ENCODE results near the gene TNKS1BP1.

DNA sequence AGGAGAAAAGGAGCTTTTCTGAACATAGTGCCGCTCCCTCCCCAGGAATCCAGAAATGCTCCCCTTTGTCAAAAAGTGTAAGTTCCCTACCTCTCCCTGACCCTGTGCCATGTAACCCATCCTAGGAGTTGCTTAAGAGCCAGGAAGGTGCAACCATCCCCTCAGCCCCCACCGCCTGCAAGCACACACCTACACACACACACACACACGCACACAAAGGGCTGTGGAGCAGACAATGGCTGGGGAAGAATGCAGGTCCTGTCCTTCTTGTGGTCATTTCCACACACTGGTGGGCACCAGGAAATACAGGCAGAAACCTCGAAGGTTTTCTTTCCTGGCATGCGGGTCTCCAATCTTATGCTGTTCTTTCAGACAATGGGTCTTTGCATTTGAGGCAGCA, 14.6 kb upstream of the TNKS1BP1 start:
- TF ChIP-seq, protein P1, sequence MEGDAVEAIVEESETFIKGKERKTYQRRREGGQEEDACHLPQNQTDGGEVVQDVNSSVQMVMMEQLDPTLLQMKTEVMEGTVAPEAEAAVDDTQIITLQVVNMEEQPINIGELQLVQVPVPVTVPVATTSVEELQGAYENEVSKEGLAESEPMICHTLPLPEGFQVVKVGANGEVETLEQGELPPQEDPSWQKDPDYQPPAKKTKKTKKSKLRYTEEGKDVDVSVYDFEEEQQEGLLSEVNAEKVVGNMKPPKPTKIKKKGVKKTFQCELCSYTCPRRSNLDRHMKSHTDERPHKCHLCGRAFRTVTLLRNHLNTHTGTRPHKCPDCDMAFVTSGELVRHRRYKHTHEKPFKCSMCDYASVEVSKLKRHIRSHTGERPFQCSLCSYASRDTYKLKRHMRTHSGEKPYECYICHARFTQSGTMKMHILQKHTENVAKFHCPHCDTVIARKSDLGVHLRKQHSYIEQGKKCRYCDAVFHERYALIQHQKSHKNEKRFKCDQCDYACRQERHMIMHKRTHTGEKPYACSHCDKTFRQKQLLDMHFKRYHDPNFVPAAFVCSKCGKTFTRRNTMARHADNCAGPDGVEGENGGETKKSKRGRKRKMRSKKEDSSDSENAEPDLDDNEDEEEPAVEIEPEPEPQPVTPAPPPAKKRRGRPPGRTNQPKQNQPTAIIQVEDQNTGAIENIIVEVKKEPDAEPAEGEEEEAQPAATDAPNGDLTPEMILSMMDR (conservative IDR thresholded peaks at IDR 0.05; ENCODE audit: low read depth in 2 of 2): no peak
- TF ChIP-seq, protein P2, sequence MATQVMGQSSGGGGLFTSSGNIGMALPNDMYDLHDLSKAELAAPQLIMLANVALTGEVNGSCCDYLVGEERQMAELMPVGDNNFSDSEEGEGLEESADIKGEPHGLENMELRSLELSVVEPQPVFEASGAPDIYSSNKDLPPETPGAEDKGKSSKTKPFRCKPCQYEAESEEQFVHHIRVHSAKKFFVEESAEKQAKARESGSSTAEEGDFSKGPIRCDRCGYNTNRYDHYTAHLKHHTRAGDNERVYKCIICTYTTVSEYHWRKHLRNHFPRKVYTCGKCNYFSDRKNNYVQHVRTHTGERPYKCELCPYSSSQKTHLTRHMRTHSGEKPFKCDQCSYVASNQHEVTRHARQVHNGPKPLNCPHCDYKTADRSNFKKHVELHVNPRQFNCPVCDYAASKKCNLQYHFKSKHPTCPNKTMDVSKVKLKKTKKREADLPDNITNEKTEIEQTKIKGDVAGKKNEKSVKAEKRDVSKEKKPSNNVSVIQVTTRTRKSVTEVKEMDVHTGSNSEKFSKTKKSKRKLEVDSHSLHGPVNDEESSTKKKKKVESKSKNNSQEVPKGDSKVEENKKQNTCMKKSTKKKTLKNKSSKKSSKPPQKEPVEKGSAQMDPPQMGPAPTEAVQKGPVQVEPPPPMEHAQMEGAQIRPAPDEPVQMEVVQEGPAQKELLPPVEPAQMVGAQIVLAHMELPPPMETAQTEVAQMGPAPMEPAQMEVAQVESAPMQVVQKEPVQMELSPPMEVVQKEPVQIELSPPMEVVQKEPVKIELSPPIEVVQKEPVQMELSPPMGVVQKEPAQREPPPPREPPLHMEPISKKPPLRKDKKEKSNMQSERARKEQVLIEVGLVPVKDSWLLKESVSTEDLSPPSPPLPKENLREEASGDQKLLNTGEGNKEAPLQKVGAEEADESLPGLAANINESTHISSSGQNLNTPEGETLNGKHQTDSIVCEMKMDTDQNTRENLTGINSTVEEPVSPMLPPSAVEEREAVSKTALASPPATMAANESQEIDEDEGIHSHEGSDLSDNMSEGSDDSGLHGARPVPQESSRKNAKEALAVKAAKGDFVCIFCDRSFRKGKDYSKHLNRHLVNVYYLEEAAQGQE (IDR thresholded peaks at IDR 0.05; ENCODE audit: unreplicated experiment): no peak
- TF ChIP-seq EZH2 (IDR thresholded peaks at IDR 0.05; ENCODE audit: low read depth, unreplicated experiment) (no peak), POLR2AphosphoS5 (IDR thresholded peaks at IDR 0.05; ENCODE audit: low read depth) (no peak), JUNB (IDR thresholded peaks at IDR 0.05; ENCODE audit: unreplicated experiment) (no peak), EZH2phosphoT487 (IDR thresholded peaks at IDR 0.05; ENCODE audit: unreplicated experiment) (no peak), ZNF114 (CRISPR knock-in tag; IDR thresholded peaks at IDR 0.05) (no peak), STAT1 (IDR thresholded peaks at IDR 0.05; ENCODE audit: unreplicated experiment) (no peak), CREB1 (CRISPR knock-in tag; IDR thresholded peaks at IDR 0.05; ENCODE audit: low read depth) (no peak)
- TF ChIP-seq, protein P3, sequence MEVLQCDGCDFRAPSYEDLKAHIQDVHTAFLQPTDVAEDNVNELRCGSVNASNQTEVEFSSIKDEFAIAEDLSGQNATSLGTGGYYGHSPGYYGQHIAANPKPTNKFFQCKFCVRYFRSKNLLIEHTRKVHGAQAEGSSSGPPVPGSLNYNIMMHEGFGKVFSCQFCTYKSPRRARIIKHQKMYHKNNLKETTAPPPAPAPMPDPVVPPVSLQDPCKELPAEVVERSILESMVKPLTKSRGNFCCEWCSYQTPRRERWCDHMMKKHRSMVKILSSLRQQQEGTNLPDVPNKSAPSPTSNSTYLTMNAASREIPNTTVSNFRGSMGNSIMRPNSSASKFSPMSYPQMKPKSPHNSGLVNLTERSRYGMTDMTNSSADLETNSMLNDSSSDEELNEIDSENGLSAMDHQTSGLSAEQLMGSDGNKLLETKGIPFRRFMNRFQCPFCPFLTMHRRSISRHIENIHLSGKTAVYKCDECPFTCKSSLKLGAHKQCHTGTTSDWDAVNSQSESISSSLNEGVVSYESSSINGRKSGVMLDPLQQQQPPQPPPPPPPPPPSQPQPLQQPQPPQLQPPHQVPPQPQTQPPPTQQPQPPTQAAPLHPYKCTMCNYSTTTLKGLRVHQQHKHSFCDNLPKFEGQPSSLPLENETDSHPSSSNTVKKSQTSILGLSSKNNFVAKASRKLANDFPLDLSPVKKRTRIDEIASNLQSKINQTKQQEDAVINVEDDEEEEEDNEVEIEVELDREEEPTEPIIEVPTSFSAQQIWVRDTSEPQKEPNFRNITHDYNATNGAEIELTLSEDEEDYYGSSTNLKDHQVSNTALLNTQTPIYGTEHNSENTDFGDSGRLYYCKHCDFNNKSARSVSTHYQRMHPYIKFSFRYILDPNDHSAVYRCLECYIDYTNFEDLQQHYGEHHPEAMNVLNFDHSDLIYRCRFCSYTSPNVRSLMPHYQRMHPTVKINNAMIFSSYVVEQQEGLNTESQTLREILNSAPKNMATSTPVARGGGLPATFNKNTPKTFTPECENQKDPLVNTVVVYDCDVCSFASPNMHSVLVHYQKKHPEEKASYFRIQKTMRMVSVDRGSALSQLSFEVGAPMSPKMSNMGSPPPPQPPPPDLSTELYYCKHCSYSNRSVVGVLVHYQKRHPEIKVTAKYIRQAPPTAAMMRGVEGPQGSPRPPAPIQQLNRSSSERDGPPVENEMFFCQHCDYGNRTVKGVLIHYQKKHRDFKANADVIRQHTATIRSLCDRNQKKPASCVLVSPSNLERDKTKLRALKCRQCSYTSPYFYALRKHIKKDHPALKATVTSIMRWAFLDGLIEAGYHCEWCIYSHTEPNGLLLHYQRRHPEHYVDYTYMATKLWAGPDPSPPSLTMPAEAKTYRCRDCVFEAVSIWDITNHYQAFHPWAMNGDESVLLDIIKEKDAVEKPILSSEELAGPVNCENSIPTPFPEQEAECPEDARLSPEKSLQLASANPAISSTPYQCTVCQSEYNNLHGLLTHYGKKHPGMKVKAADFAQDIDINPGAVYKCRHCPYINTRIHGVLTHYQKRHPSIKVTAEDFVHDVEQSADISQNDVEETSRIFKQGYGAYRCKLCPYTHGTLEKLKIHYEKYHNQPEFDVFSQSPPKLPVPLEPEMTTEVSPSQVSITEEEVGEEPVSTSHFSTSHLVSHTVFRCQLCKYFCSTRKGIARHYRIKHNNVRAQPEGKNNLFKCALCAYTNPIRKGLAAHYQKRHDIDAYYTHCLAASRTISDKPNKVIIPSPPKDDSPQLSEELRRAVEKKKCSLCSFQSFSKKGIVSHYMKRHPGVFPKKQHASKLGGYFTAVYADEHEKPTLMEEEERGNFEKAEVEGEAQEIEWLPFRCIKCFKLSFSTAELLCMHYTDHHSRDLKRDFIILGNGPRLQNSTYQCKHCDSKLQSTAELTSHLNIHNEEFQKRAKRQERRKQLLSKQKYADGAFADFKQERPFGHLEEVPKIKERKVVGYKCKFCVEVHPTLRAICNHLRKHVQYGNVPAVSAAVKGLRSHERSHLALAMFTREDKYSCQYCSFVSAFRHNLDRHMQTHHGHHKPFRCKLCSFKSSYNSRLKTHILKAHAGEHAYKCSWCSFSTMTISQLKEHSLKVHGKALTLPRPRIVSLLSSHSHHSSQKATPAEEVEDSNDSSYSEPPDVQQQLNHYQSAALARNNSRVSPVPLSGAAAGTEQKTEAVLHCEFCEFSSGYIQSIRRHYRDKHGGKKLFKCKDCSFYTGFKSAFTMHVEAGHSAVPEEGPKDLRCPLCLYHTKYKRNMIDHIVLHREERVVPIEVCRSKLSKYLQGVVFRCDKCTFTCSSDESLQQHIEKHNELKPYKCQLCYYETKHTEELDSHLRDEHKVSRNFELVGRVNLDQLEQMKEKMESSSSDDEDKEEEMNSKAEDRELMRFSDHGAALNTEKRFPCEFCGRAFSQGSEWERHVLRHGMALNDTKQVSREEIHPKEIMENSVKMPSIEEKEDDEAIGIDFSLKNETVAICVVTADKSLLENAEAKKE (CRISPR knock-in tag; IDR thresholded peaks at IDR 0.05): no peak

Data from GM23338 (cell line).